WTC11 (cell line): ENCODE measurements around the gene NCKAP5L. TPM values are rescaled to one million over a fixed set of nuclear protein-coding genes. Genes with fewer than 3 reads are reported as not detected.

Experiments used
- ATAC-seq: fragments of 200-7000 bp; cut with Tn5 transposase; 2 replicates; pipeline ENCODE4 v1.10.0; 2021; ENCODE audit warnings: mild to moderate bottlenecking, moderate library complexity
- CTCF ChIA-PET: fragments of 300-600 bp; sonication (Branson Sonifier 250); formaldehyde crosslinking; loops from one replicate; lab custom pipeline; 2021; ENCODE audit warnings: antibody characterized with exemption; lab: Charles Lee
- POLR2A ChIA-PET: fragments of 350-600 bp; sonication (Branson Sonifier 250); formaldehyde crosslinking; loops from one replicate; lab custom pipeline; 2021; ENCODE audit warnings: antibody characterized with exemption; lab: Charles Lee
- DNase-seq: peaks from one replicate; pipeline ENCODE4 v3.0.0; 2021; ENCODE audit warnings: low spot score
- H3K27ac Mint-ChIP-seq: 2 replicates; pipeline ENCODE4 v1.8.0; 2021; ENCODE audit warnings: mixed read lengths
- H3K27me3 Mint-ChIP-seq: 2 replicates; pipeline ENCODE4 v1.8.0; 2021; ENCODE audit warnings: low read depth, mild to moderate bottlenecking, moderate library complexity, mixed read lengths
- H3K36me3 Mint-ChIP-seq: 2 replicates; pipeline ENCODE4 v1.8.0; 2021; ENCODE audit warnings: mixed read lengths
- H3K4me1 Mint-ChIP-seq: 2 replicates; pipeline ENCODE4 v1.8.0; 2022; ENCODE audit warnings: mixed read lengths
- H3K4me3 Mint-ChIP-seq: 2 replicates; pipeline ENCODE4 v1.8.0; 2021; ENCODE audit warnings: mild to moderate bottlenecking, moderate library complexity, mixed read lengths
- H3K9me3 Mint-ChIP-seq: 2 replicates; pipeline ENCODE4 v1.8.0; 2021; ENCODE audit warnings: mixed read lengths
- CBFB ChIP-seq: sonication (generic); formaldehyde crosslinking; IDR thresholded peaks from 2 replicates; pipeline ENCODE4 v1.8.1; 2022; ENCODE audit warnings: mild to moderate bottlenecking, low read depth, missing genetic modification reagents
- ELF4 ChIP-seq: sonication (generic); formaldehyde crosslinking; IDR thresholded peaks from 2 replicates; pipeline ENCODE4 v1.8.1; 2022; ENCODE audit warnings: low read depth, mild to moderate bottlenecking, moderate library complexity, missing genetic modification reagents
- ESRRA ChIP-seq: sonication (generic); formaldehyde crosslinking; IDR thresholded peaks from 2 replicates; pipeline ENCODE4 v1.8.1; 2022; ENCODE audit warnings: mild to moderate bottlenecking, missing genetic modification reagents, borderline replicate concordance
- FOXJ3 ChIP-seq: sonication (generic); formaldehyde crosslinking; IDR thresholded peaks from 2 replicates; pipeline ENCODE4 v1.9.0; 2021; ENCODE audit warnings: missing genetic modification reagents, mild to moderate bottlenecking, borderline replicate concordance
- FOXP1 ChIP-seq: sonication (generic); formaldehyde crosslinking; IDR thresholded peaks from 2 replicates; pipeline ENCODE4 v1.8.0; 2022; ENCODE audit warnings: missing genetic modification reagents, mild to moderate bottlenecking, moderate library complexity, borderline replicate concordance
- GRHL2 ChIP-seq: fragments of 250-450 bp; sonication (Bioruptor Pico); IDR thresholded peaks from 2 replicates; pipeline ENCODE4 v1.8.0; 2022; ENCODE audit warnings: mild to moderate bottlenecking, moderate library complexity; ENCODE audit not compliant: insufficient replicate concordance, severe bottlenecking
- HMGA2 ChIP-seq: fragments of 250-450 bp; sonication (Bioruptor Pico); IDR thresholded peaks from 2 replicates; pipeline ENCODE4 v1.4.0; 2021; ENCODE audit warnings: mild to moderate bottlenecking, moderate library complexity
- IRF2 ChIP-seq: sonication (generic); formaldehyde crosslinking; IDR thresholded peaks from 2 replicates; pipeline ENCODE4 v1.8.0; 2022; ENCODE audit warnings: low read depth, missing genetic modification reagents, borderline replicate concordance
- NR3C1 ChIP-seq: sonication (generic); formaldehyde crosslinking; conservative IDR thresholded peaks from 2 replicates; pipeline ENCODE4 v1.8.1; 2023; ENCODE audit warnings: low read depth, mild to moderate bottlenecking, missing genetic modification reagents
- RELA ChIP-seq: sonication (generic); formaldehyde crosslinking; IDR thresholded peaks from 2 replicates; pipeline ENCODE4 v1.8.1; 2022; ENCODE audit warnings: missing genetic modification reagents, mild to moderate bottlenecking, borderline replicate concordance
- RORB ChIP-seq: fragments of 250-450 bp; sonication (Bioruptor Pico); IDR thresholded peaks from 2 replicates; pipeline ENCODE4 v1.9.0; 2021; ENCODE audit warnings: mild to moderate bottlenecking
- SMAD4 ChIP-seq: sonication (generic); formaldehyde crosslinking; IDR thresholded peaks from 2 replicates; pipeline ENCODE4 v1.8.0; 2022; ENCODE audit warnings: mild to moderate bottlenecking, missing genetic modification reagents
- STAT6 ChIP-seq: sonication (generic); formaldehyde crosslinking; conservative IDR thresholded peaks from 2 replicates; pipeline ENCODE4 v1.8.1; 2023; ENCODE audit warnings: mild to moderate bottlenecking, low read depth, missing genetic modification reagents, moderate library complexity
- TCF7 ChIP-seq: sonication (generic); formaldehyde crosslinking; IDR thresholded peaks from 2 replicates; pipeline ENCODE4 v1.8.0; 2022; ENCODE audit warnings: mild to moderate bottlenecking, low read depth, missing genetic modification reagents, moderate library complexity
- ZNF138 ChIP-seq: sonication (generic); formaldehyde crosslinking; conservative IDR thresholded peaks from 2 replicates; pipeline ENCODE4 v1.8.1; 2022; ENCODE audit warnings: mild to moderate bottlenecking, moderate library complexity, missing genetic modification reagents
- ZNF317 ChIP-seq: sonication (generic); formaldehyde crosslinking; IDR thresholded peaks from 2 replicates; pipeline ENCODE4 v1.8.1; 2023; ENCODE audit warnings: low read depth, mild to moderate bottlenecking, moderate library complexity, missing genetic modification reagents, borderline replicate concordance
- total RNA-seq: library from RNA; stranded (reverse); gene quantifications from 3 replicates; pipeline ENCODE4 v1.2.3, GENCODE V29; 2021
- TF ChIP-seq, protein P1 (sequence below): sonication (generic); formaldehyde crosslinking; IDR thresholded peaks from 2 replicates; pipeline ENCODE4 v1.8.1; 2023; ENCODE audit warnings: mild to moderate bottlenecking, missing genetic modification reagents, moderate library complexity
- TF ChIP-seq, protein P2 (sequence below): sonication (generic); formaldehyde crosslinking; IDR thresholded peaks from 2 replicates; pipeline ENCODE4 v1.8.0; 2023; ENCODE audit warnings: mild to moderate bottlenecking, missing genetic modification reagents

NCKAP5L gene
- total RNA-seq, 1 experiment from 2014 or later = 27.8 TPM

- H3K36me3 Mint-ChIP-seq = peaks cover 8% of the 10 kb centered on the region
- DNase-seq (no peak), ATAC-seq (no peak)
- H3K27ac Mint-ChIP-seq = no peak overlapping the region
- H3K4me1 Mint-ChIP-seq = peaks cover 36% of the 10 kb centered on the region
- no peak for TF ChIP-seq FOXP1 (CRISPR knock-in tag)
- no peak for TF ChIP-seq STAT6 (CRISPR knock-in tag)
- TF ChIP-seq IRF2 = no peak
- TF ChIP-seq FOXJ3 (CRISPR knock-in tag) = no peak
- no peak for TF ChIP-seq NR3C1 (CRISPR knock-in tag)
- TF ChIP-seq HMGA2 = no peak
- no peak for TF ChIP-seq TCF7 (CRISPR knock-in tag)
- TF ChIP-seq ZNF317 (CRISPR knock-in tag) = no peak
- no peak for TF ChIP-seq RELA
- TF ChIP-seq RORB = no peak
- TF ChIP-seq SMAD4 (CRISPR knock-in tag) = no peak
- no peak for TF ChIP-seq ZNF138 (CRISPR knock-in tag)
- H3K4me3 Mint-ChIP-seq = no peak overlapping the region
- CTCF ChIA-PET = interaction anchor here (0.6 to 2.3 kb wide), 6 partner anchors 11 to 1262 kb away, joined by 3 to 11 read pairs (median 4); no protein-coding TSS in a partner anchor
- POLR2A ChIA-PET = interaction anchor here (0.6 to 1.0 kb wide), 2 partner anchors 13 to 105 kb away, joined by 5 read pairs; no protein-coding TSS in a partner anchor
- H3K9me3 Mint-ChIP-seq = no peaks in the 10 kb centered on the region
- H3K27me3 Mint-ChIP-seq = no peaks in the 10 kb centered on the region
Observed at GRCh38 chr12:49821373-49822287, 6.6 kb downstream of the NCKAP5L start.

DNA sequence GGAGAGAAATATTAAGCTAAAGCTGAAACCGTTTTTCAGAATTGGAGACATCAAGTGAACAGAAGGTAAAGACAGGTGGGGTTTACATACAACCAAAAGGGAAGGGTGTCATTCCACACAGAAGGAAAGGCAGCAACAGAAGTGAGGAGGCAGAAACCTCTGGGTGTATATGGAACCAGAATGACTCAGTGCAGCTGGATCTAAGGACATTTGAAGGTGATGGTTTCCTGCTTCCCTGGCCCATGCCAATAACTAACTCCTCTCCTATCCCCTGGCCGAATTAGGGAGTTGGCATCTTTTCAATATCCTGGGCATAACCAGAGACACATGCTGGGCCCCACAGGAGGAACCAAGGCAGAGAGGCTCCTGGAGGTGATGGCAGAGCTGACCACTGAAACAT lies 8.4 kb downstream of the NCKAP5L start:
- no peak for ATAC-seq
- Mint-ChIP-seq H3K4me3 (no peak overlapping the region), H3K4me1 (peaks cover 20% of the 10 kb centered on the region), H3K27ac (no peak overlapping the region; the same call in 1 of the 2 replicates), H3K27me3 (no peaks in the 10 kb centered on the region), H3K9me3 (no peaks in the 10 kb centered on the region), H3K36me3 (peaks cover 8% of the 10 kb centered on the region)
- DNase-seq = no peak
- TF ChIP-seq GRHL2 (no peak), CBFB (CRISPR knock-in tag) (no peak), ELF4 (no peak), ESRRA (no peak)
- TF ChIP-seq, protein P1, sequence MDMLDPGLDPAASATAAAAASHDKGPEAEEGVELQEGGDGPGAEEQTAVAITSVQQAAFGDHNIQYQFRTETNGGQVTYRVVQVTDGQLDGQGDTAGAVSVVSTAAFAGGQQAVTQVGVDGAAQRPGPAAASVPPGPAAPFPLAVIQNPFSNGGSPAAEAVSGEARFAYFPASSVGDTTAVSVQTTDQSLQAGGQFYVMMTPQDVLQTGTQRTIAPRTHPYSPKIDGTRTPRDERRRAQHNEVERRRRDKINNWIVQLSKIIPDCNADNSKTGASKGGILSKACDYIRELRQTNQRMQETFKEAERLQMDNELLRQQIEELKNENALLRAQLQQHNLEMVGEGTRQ (CRISPR knock-in tag) = no peak
- TF ChIP-seq, protein P2, sequence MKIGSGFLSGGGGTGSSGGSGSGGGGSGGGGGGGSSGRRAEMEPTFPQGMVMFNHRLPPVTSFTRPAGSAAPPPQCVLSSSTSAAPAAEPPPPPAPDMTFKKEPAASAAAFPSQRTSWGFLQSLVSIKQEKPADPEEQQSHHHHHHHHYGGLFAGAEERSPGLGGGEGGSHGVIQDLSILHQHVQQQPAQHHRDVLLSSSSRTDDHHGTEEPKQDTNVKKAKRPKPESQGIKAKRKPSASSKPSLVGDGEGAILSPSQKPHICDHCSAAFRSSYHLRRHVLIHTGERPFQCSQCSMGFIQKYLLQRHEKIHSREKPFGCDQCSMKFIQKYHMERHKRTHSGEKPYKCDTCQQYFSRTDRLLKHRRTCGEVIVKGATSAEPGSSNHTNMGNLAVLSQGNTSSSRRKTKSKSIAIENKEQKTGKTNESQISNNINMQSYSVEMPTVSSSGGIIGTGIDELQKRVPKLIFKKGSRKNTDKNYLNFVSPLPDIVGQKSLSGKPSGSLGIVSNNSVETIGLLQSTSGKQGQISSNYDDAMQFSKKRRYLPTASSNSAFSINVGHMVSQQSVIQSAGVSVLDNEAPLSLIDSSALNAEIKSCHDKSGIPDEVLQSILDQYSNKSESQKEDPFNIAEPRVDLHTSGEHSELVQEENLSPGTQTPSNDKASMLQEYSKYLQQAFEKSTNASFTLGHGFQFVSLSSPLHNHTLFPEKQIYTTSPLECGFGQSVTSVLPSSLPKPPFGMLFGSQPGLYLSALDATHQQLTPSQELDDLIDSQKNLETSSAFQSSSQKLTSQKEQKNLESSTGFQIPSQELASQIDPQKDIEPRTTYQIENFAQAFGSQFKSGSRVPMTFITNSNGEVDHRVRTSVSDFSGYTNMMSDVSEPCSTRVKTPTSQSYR (CRISPR knock-in tag) = no peak
- ChIA-PET POLR2A (no interaction called here), CTCF (interaction anchor here (0.5 to 2.3 kb wide), 6 partner anchors 11 to 42 kb away, joined by 3 to 11 read pairs (median 4); no protein-coding TSS in a partner anchor)
